Panc1 (cell line): ENCODE measurements around the gene DYNLL2. TPM values are rescaled to one million over a fixed set of nuclear protein-coding genes. Genes with fewer than 3 reads are reported as not detected.

ENCODE experiments used
- ATAC-seq: fragments of 200-7000 bp; cut with Tn5 transposase; 2 replicates; pipeline ENCODE4 v1.9.1; 2020; ENCODE audit warnings: mild to moderate bottlenecking, moderate library complexity
- BruUV-seq: library from RNA; stranded (reverse); fragments of 400-500 nt; replicated peaks from 2 replicates; lab custom pipeline; 2021; lab: Mats Ljungman, UMichigan
- CTCF ChIA-PET: fragments of 300-600 bp; sonication (Branson Sonifier 250); formaldehyde crosslinking; loops from one replicate; lab custom pipeline; 2022; ENCODE audit warnings: antibody characterized with exemption; lab: Charles Lee
- POLR2A ChIA-PET: fragments of 300-600 bp; sonication (Branson Sonifier 250); formaldehyde crosslinking; loops from one replicate; lab custom pipeline; 2022; ENCODE audit warnings: antibody characterized with exemption; lab: Charles Lee
- DNase-seq: peaks from one replicate; pipeline ENCODE4 v3.0.0-alpha.2; 2010; ENCODE audit warnings: low read depth, low spot score
- H3K27ac ChIP-seq: 2 replicates; pipeline ENCODE4 v1.5.1; 2011; ENCODE audit warnings: mild to moderate bottlenecking, low read length, inconsistent platforms
- H3K27me3 ChIP-seq: fragments of 200-500 bp; sonication (Bioruptor generic); 2 replicates; pipeline ENCODE4 v1.6.0; 2014; ENCODE audit warnings: low read length, inconsistent platforms; ENCODE audit not compliant: control insufficient read depth, insufficient read depth
- H3K36me3 ChIP-seq: fragments of 200-500 bp; sonication (Bioruptor generic); 2 replicates; pipeline ENCODE4 v1.5.1; 2014; ENCODE audit warnings: inconsistent platforms, mild to moderate bottlenecking, low read length, moderate library complexity; ENCODE audit not compliant: control insufficient read depth, insufficient read depth
- H3K4me1 ChIP-seq: 2 replicates; pipeline ENCODE4 v1.5.1; 2011; ENCODE audit warnings: inconsistent platforms, mild to moderate bottlenecking, low read length, moderate library complexity; ENCODE audit not compliant: control insufficient read depth, insufficient read depth
- H3K4me3 ChIP-seq, 2 experiments: 2 replicates each; pipeline ENCODE4 v1.5.1; 2011 to 2012; ENCODE audit warnings: low read depth in 2 of 2, low read length in 2 of 2, mild to moderate bottlenecking in 2 of 2, inconsistent platforms in 1 of 2, moderate library complexity in 1 of 2
- H3K9me3 ChIP-seq: fragments of 200-500 bp; sonication (Bioruptor generic); 2 replicates; pipeline ENCODE4 v1.5.1; 2014; ENCODE audit warnings: low read depth, mild to moderate bottlenecking, inconsistent platforms, low read length, moderate library complexity; ENCODE audit not compliant: control insufficient read depth, insufficient read depth
- POLR2AphosphoS5 ChIP-seq: IDR thresholded peaks from 2 replicates; pipeline ENCODE4 v1.6.1; 2012; ENCODE audit warnings: mild to moderate bottlenecking, low read depth, low read length, moderate library complexity
- REST ChIP-seq, 2 experiments: IDR thresholded peaks; 2 replicates each; pipeline ENCODE4 v1.6.1; 2011 to 2012; ENCODE audit warnings: low read depth in 2 of 2, control low read depth in 1 of 2, low read length in 1 of 2, mild to moderate bottlenecking in 1 of 2, moderate library complexity in 1 of 2; ENCODE audit not compliant: insufficient read depth in 1 of 2
- SIN3A ChIP-seq: IDR thresholded peaks from 2 replicates; pipeline ENCODE4 v1.6.1; 2012; ENCODE audit warnings: low read depth, mild to moderate bottlenecking, low read length, moderate library complexity, borderline replicate concordance; ENCODE audit not compliant: insufficient read depth
- TCF7L2 ChIP-seq: IDR thresholded peaks from 2 replicates; pipeline ENCODE4 v1.6.1; 2011; ENCODE audit warnings: mild to moderate bottlenecking, low read depth, low read length, inconsistent platforms
- in situ Hi-C: cut with HindIII; loops from 2 replicates; pipeline ENCODE4 v1.10.0; 2016; ENCODE audit warnings: low sequenced_read_pairs, low pct_unique_long_range_greater_than_20kb
- intact Hi-C: fragments of 100-400 bp; cut with micrococcal nuclease; formaldehyde crosslinking; loops from one replicate; pipeline ENCODE4 v1.10.0; 2022; ENCODE audit not compliant: unreplicated experiment
- total RNA-seq: library from RNA; stranded (reverse); gene quantifications from one replicate; pipeline ENCODE4 v1.2.1, GENCODE V29; 2021; ENCODE audit not compliant: unreplicated experiment
- TF ChIP-seq, protein P1 (sequence below): fragments of 450-650 bp; IDR thresholded peaks from 2 replicates; pipeline ENCODE4 v1.5.1; 2017; ENCODE audit warnings: mild to moderate bottlenecking

DYNLL2 gene
- total RNA-seq, 1 experiment from 2014 or later = 19.8 TPM

DNA sequence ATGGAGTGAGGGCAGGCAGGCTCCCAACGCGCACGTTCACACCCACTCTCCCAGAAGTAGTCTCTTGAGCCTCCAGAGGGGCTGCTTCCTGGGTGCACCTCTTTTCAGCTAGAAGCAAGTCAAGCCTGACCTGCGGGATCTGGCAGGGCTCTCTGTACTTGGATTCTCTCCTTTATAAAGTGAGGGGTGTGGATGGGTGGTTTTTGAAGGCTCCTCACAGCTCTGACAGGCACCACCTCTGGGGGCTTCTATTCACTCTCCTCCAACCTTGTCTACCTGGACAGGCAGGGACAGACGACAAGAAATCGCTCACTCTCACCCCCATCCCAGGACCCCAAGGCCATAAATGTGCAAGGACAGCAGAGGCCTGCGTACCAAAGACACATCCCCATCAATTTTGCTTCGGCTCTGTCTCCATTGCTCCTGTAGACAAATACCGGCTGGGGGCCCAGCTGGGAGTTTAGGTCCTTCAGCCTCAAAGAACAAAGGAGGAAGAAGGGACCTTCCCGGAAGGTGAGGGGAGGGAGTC lies 814 bp upstream of the DYNLL2 start:
- ChIA-PET POLR2A (interaction anchor here (0.6 to 0.7 kb wide), 5 partner anchors 30 to 233 kb away, joined by 3 to 8 read pairs (median 4); no protein-coding TSS in a partner anchor), CTCF (interaction anchor here (0.6 to 0.7 kb wide), 2 partner anchors 36 to 423 kb away, joined by 6 to 11 read pairs; no protein-coding TSS in a partner anchor)
- no peaks in the 10 kb centered on the region for H3K9me3 ChIP-seq
- BruUV-seq = no TSS peak
- intact Hi-C loops = loop anchor here (5.0 kb wide), 1 partner anchor 75 kb away; the partner anchor contains the start of gene SRSF1
- TF ChIP-seq POLR2AphosphoS5 (no peak), SIN3A (no peak), REST (IDR thresholded peaks at IDR 0.05; ENCODE audit: insufficient read depth in 1 of 2, low read depth in 2 of 2, low read length in 1 of 2) (no peak), TCF7L2 (no peak)
- TF ChIP-seq, protein P1, sequence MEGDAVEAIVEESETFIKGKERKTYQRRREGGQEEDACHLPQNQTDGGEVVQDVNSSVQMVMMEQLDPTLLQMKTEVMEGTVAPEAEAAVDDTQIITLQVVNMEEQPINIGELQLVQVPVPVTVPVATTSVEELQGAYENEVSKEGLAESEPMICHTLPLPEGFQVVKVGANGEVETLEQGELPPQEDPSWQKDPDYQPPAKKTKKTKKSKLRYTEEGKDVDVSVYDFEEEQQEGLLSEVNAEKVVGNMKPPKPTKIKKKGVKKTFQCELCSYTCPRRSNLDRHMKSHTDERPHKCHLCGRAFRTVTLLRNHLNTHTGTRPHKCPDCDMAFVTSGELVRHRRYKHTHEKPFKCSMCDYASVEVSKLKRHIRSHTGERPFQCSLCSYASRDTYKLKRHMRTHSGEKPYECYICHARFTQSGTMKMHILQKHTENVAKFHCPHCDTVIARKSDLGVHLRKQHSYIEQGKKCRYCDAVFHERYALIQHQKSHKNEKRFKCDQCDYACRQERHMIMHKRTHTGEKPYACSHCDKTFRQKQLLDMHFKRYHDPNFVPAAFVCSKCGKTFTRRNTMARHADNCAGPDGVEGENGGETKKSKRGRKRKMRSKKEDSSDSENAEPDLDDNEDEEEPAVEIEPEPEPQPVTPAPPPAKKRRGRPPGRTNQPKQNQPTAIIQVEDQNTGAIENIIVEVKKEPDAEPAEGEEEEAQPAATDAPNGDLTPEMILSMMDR = no peak
- DNase-seq (no peak), ATAC-seq (no peak)
- peak overlapping the region; percentile 33 to 43; a peak in 3 of 4 replicates for H3K4me3 ChIP-seq
- peak overlapping the region; percentile 96 for H3K27ac ChIP-seq
- H3K27me3 ChIP-seq = peaks cover 10% of the 10 kb centered on the region
- H3K4me1 ChIP-seq = peaks cover 16% of the 10 kb centered on the region
- in situ Hi-C loops = no loop called here
- peaks cover under 1% of the 10 kb centered on the region for H3K36me3 ChIP-seq

GRCh38 chr17:58083491-58084316 lies 485 bp downstream of the DYNLL2 start:
- POLR2A ChIA-PET = interaction anchor here (0.6 to 1.1 kb wide), 3 partner anchors 69 to 176 kb away, joined by 3 to 8 read pairs (median 4); no protein-coding TSS in a partner anchor
- peak overlapping the region; percentile 77 to 87 for H3K4me3 ChIP-seq
- peaks cover 6% of the 10 kb centered on the region for H3K36me3 ChIP-seq
- peaks cover 16% of the 10 kb centered on the region for H3K4me1 ChIP-seq
- peak; percentile 78 for ATAC-seq
- DNase-seq = no peak
- H3K27ac ChIP-seq = peak overlapping the region; percentile 73
- intact Hi-C loops = loop anchor here (5.0 kb wide), 1 partner anchor 76 kb away; the partner anchor contains the start of gene SRSF1
- in situ Hi-C loops = no loop called here
- H3K9me3 ChIP-seq = no peaks in the 10 kb centered on the region
- CTCF ChIA-PET = interaction anchor here (0.6 kb wide), 1 partner anchor 83 kb away, joined by 17 read pairs; no protein-coding TSS in a partner anchor
- peaks cover 5% of the 10 kb centered on the region for H3K27me3 ChIP-seq
- peak; percentile 72; the same call in 1 of the 2 replicates for TF ChIP-seq SIN3A
- TF ChIP-seq POLR2AphosphoS5 = no peak
- no TSS peak for BruUV-seq
